ENCODE data around the gene NDUFA11. TPM values are rescaled to one million over a fixed set of nuclear protein-coding genes. Genes with fewer than 3 reads are reported as not detected.

Gene NDUFA11
- polyA plus RNA-seq (ENCODE audit: insufficient read length) = 191 TPM

- DNase-seq (ENCODE audit: low read depth) = peak; percentile 74
These were observed at the start of gene NDUFA11 for GRCh38 chr19:5903624-5904351. NDUFA11 (minus strand) TSS chr19:5903790; CDS start chr19:5903708, 82 bp downstream.

GRCh38 chr19:5953030-5953589, 49.5 kb upstream of the NDUFA11 start:
- no peak for DNase-seq (ENCODE audit: low read depth)

- DNase-seq (ENCODE audit: low read depth) = no peak
These were observed 48.8 kb upstream of the NDUFA11 start for GRCh38 chr19:5952193-5953029.

- no peak for DNase-seq (ENCODE audit: low read depth)
These were observed 47.8 kb upstream of the NDUFA11 start for GRCh38 chr19:5951338-5951861.

- DNase-seq (ENCODE audit: low read depth) = no peak
These were observed 47.2 kb upstream of the NDUFA11 start for GRCh38 chr19:5950741-5951140.

- no peak for DNase-seq (ENCODE audit: low read depth)
These were observed 46.3 kb upstream of the NDUFA11 start for GRCh38 chr19:5949792-5950305.

GRCh38 chr19:5948752-5949564, 45.4 kb upstream of the NDUFA11 start:
- DNase-seq (ENCODE audit: low read depth) = no peak

- no peak for DNase-seq (ENCODE audit: low read depth)
These were observed 43.8 kb upstream of the NDUFA11 start for GRCh38 chr19:5947435-5947834.

- no peak for DNase-seq (ENCODE audit: low read depth)
These were observed 40.0 kb upstream of the NDUFA11 start for GRCh38 chr19:5943623-5944022.

GRCh38 chr19:5943045-5943444, 39.5 kb upstream of the NDUFA11 start:
- no peak for DNase-seq (ENCODE audit: low read depth)

GRCh38 chr19:5941673-5942072, 38.1 kb upstream of the NDUFA11 start:
- DNase-seq (ENCODE audit: low read depth) = no peak

GRCh38 chr19:5940260-5941208, 36.9 kb upstream of the NDUFA11 start:
- DNase-seq (ENCODE audit: low read depth) = no peak

- DNase-seq (ENCODE audit: low read depth) = no peak
These were observed 34.0 kb upstream of the NDUFA11 start for GRCh38 chr19:5937550-5937949.

GRCh38 chr19:5936292-5936592, 32.7 kb upstream of the NDUFA11 start:
- no peak for DNase-seq (ENCODE audit: low read depth)

- no peak for DNase-seq (ENCODE audit: low read depth)
These were observed 32.1 kb upstream of the NDUFA11 start for GRCh38 chr19:5935473-5936291.

- DNase-seq (ENCODE audit: low read depth) = no peak
These were observed 31.3 kb upstream of the NDUFA11 start for GRCh38 chr19:5934774-5935472.

GRCh38 chr19:5934069-5934401, 30.4 kb upstream of the NDUFA11 start:
- DNase-seq (ENCODE audit: low read depth) = no peak

- no peak for DNase-seq (ENCODE audit: low read depth)
These were observed 29.9 kb upstream of the NDUFA11 start for GRCh38 chr19:5933391-5934068.

Measured in forelimb muscle (tissue), 1 donor.